SKM-1 (cell line): ENCODE results near the gene SCN5A.

Experiments
- DNase-seq: peaks from one replicate; lab custom pipeline; 2025; ENCODE audit not compliant: unreplicated experiment; lab: John Stamatoyannopoulos, UW

SCN5A gene

DNA sequence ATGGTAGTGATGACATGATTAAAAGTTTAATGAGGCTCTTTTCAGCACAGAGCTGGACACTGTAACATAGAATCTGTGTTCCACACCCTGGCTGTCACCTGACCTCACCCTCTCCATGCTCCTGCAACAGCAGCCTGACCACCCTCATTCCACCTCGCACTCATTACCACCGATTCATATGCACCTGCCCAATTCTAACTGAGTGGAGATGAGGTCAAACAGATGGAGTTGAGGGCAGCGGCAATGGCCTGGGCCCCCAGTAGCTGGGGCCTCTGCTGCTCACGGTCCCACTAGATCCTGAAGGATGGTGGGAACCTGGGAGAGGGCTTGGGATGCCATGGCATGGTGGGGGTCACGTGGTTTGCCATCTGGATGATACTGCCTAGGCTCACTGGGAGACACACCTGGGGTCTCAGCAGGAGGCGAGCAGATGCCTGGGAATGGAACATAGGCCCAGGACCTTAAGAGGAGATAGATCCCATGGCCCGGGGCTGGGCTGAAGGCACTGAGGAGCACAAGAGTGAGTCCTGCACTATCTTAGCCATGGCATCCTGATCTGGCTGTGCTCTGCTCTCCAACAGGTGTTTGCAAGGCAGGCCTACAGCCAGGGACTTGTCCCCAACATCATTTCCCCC lies 1.3 kb downstream of the SCN5A start:
- DNase-seq: no peak

DNA sequence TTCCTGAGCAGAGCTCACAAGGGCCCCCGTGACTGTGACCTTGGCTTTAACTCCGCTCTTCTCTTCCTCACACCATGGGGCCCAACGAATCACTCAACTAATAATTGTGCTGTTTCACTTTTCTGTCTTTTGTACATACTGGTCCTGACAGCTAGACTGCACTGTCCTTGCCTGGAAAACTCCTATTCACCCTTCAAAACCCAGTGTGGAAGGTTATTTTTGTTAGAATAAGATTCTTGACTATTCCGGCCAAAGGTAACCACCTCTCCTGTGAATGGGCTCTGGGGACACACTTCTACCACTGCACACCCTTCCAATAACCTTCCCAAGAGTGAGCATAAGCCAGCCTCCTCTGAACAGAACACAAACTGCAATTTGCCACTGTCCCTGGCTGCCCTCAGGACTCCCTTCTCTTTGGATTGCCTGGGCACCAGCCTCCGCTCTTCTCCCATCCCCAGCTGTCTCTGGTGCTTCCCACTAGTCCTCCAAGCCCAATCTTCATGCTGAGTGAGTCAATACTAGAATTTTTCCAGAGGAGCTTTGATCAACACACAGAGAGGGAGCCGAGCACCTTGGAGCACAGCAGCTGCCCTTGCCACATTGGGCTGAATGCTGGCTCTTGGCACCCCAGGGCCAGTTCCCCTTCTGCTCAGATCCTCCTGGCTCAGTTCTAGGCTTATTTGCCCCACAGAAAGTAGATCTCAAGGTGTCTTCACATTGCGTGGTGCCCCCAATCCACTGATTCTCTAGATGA lies 2.1 kb downstream of the SCN5A start:
- no peak for DNase-seq

- peak; percentile 51 for DNase-seq
Measured at GRCh38 chr3:38646630-38647029, 2.9 kb downstream of the SCN5A start.

DNA sequence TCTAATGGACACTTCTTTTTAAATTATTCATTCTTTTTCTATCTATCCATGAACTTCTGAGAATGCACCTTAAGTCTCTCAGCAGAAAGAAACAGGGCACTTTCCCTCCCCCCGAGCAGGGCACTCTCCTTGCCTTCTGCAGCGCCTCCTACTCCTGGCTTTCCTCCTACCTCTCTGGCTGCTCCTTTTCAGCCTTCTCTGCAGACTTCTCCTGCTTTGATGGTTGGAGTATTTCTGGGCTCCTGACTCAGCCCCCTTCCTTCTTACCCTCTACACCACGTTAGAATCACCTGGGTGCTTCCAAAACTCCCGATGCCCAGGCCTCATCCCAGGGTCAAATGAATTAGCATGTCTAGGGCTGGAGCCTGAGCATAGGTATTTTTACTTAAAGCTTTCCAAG lies 3.4 kb downstream of the SCN5A start:
- DNase-seq: no peak

DNA sequence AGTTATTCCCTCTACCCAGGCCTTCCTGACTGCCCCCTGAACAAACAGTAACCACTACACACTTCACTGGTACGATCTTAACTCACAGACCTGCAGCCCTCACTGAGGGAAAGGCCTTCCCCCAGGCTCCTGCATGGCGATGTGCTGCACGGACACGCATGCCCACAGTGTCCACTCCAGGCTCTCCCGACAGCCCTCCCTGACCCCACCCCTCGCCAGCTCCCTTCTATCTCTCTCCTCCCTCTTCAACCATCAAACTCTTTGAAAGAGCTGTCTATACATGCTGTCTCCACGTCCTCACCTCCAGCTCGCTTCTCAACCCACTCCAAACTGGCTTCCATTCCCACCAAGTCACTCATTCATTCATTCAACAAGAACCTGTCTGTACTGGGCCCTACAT lies 3.9 kb downstream of the SCN5A start:
- DNase-seq: no peak

DNA sequence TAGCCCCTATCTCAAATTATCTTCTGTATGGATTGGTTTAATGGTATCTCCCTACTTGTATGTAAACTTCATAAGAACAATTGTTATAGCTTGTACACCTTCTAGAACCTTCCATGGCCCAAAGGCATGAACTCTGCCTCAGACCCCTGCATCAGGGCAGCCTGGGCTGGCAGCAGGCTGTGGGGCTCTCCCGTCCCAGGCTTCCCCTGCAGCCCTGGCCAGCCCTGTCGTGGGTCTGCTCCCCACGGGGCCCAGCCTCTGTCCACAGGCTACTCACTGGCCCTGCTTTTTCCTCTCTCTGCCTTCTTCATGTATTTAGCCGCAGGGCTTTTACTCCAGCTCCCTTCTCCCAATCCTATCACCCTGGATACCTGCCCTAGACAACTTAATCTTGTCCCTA lies 4.4 kb downstream of the SCN5A start:
- no peak for DNase-seq

- DNase-seq: no peak
Measured at GRCh38 chr3:38644662-38645053, 4.8 kb downstream of the SCN5A start.

- no peak for DNase-seq
Measured at GRCh38 chr3:38644016-38644661, 5.3 kb downstream of the SCN5A start.

GRCh38 chr3:38643592-38643991 lies 5.9 kb downstream of the SCN5A start:
- DNase-seq: no peak

GRCh38 chr3:38643090-38643489 lies 6.4 kb downstream of the SCN5A start:
- DNase-seq: no peak

GRCh38 chr3:38641461-38642110 lies 7.9 kb downstream of the SCN5A start:
- DNase-seq: no peak

DNA sequence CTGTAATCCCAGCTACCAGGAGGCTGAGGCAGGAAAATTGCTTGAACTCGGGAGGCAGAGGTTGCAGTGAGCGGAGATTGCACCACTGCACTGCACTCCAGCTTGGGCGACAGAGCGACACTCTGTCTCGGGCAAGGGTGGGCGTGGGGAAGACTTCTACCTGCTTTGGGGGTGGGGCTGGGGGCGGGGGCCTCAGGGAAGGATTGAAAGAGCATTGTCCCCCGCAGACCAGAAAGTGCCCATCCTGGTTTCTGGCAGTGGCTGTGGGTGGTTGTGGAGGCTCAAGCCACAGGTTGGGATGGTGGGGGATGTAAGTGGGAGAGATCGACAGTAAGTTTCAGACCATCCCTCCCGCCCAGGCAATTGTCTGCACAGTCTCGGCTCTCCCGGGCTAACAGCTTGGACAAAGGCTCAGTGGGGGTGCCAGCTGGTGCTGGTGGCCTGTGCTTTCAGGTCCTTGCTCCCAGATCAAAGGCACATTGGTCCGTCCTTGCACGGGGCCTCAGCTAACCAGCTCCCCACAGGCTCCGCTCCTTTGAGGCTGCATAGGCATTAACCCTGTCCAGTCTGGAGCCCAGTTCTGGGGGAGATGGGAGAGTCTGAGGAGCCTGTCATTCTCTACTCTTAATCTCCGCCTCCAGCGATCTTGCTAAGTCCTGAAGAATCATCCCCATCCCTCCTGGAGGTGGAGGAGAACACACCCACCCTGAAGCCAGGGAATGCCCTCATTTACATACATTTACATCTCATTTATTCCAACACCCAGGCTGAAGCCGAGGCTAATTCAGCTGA lies 8.6 kb downstream of the SCN5A start:
- DNase-seq: no peak

GRCh38 chr3:38638354-38638753 lies 11.1 kb downstream of the SCN5A start:
- DNase-seq: no peak

DNA sequence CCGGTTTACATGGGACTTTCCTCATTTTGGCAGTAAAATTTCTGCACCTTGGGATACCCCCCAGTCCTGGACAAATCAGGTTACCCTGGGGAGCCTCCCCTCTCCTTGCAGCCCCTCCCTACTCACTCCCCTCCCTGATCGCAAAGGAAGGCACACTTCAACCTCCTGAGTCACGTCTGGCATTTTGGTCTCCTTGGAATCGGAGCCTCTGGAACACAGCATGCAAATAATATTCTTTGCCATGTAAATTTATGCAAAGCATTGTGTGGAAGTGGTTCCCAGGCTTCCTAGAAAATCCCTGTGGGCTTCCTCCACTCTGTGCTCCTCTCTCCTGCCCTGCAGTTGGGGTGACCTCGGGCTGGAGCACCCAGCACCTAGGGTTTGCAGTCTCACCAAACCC lies 11.6 kb downstream of the SCN5A start:
- DNase-seq: no peak

DNA sequence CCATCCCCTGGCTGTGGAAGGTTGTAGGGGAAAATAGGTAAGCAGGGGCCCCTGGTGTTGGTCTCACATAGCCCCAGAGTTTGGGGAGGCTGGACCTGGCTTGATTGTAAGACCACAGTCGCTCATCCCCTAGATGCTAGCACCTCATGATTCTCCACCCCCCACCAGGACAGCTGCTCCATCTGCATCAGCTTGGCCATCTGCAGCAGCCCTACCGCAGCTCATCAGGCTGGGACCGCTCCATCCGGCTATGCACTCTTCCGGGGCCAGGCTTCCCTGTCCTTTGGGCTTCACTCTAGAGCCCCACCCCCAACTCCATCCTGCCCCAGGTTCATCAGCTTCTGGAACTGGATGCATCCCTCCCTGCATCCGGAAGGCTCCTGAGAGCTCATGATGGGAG lies 12.6 kb downstream of the SCN5A start:
- no peak for DNase-seq

- no peak for DNase-seq
Measured at GRCh38 chr3:38636464-38636863, 13.0 kb downstream of the SCN5A start.

DNA sequence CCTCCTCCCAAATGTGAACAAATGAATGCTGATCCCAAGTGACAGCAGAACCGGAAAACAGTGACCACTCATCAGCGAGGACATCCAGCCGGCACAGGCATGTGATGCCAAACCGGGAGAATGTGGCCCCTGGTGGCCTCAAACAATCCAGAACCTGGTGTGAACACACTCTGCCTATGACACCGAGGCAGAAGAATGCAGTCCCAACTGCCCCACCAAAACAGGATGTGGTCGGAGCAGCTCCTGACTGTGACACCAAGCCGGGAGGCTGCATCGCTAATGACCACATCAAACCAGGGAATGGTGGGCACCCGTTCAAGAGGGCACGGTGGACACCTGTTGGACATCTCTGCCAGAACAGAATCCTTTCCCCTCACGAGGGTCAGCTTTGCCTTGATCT lies 15.4 kb downstream of the SCN5A start:
- DNase-seq: no peak

GRCh38 chr3:38632989-38633388 lies 16.5 kb downstream of the SCN5A start:
- DNase-seq: no peak

- DNase-seq: no peak
Measured at GRCh38 chr3:38630606-38631005, 18.9 kb downstream of the SCN5A start.

- DNase-seq: no peak
Measured at GRCh38 chr3:38630070-38630469, 19.4 kb downstream of the SCN5A start.

- DNase-seq: no peak
Measured at GRCh38 chr3:38628835-38629234, 20.7 kb downstream of the SCN5A start.
